GM23248 (cell line): ENCODE results near the gene OR8D1.

Experiments
- EZH2 ChIP-seq: fragments of 200-600 bp; sonication (generic); IDR thresholded peaks from 2 replicates; pipeline ENCODE4 v1.6.1; 2018; ENCODE audit warnings: antibody characterized with exemption, mild to moderate bottlenecking; ENCODE audit not compliant: insufficient read depth, poor library complexity, severe bottlenecking
- EZH2phosphoT487 ChIP-seq: fragments of 200-600 bp; sonication (generic); IDR thresholded peaks from 2 replicates; pipeline ENCODE4 v1.6.1; 2018; ENCODE audit warnings: antibody characterized with exemption, moderate library complexity, mild to moderate bottlenecking, low read depth; ENCODE audit not compliant: insufficient read depth

DNA sequence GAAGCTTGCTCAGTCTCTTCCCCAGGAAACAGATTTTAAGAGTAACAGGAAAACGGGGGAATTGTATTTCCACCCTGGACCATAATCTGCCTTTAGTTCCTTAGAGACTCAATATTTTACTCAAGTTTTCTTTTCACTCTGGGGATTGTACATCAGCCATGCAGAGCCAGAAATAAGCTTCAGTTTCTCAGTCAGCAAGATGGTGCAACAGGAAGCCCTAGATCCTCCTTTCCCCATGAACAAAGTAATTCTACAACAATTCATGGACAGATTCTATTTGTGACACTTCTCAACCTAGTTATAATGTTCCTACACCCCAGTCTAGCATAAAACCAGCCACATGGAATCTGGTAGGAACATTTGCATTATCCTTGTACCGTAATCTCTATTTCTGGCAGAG, 45.8 kb upstream of the OR8D1 start:
- TF ChIP-seq EZH2 = no peak
- no peak for TF ChIP-seq EZH2phosphoT487
